Measurements from ENCODE around the gene FUT9.

DNA sequence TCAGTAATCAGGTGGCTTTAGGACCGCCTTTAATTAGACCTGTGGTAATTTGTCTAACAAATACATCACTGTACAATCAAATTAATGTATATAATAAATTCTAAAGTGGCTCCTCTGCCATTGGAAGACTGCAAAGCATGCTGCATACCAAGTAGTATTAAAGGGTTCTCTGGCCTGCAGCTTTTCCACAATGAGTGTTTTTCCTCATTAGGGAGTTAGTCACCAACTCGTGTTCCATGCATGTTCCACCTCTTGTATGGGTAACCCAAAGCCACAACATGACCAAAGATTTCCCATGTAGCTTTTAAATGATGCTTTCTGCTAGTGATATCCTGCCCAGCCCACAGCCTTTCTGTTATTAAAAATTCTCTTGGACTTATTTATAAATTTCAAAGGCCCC lies 218.7 kb downstream of the FUT9 start:
- TF ChIP-seq TAF1 (IDR thresholded peaks at IDR 0.05; ENCODE audit: borderline replicate concordance, low read depth, low read length) = no peak
- no peak for TF ChIP-seq POLR2A (IDR thresholded peaks at IDR 0.05; ENCODE audit: low read depth, low read length)
